Smooth muscle cell (in vitro differentiated cells): ENCODE data around the gene CNDP2. TPM values are rescaled to one million over a fixed set of nuclear protein-coding genes. Genes with fewer than 3 reads are reported as not detected.

Experiments used
- DNase-seq: peaks from one replicate; lab custom pipeline; 2025; ENCODE audit not compliant: unreplicated experiment; lab: John Stamatoyannopoulos, UW
- H2AFZ ChIP-seq: fragments of 200-600 bp; sonication (generic); 2 replicates; pipeline ENCODE4 v1.6.0; 2016; ENCODE audit warnings: antibody characterized with exemption, low read depth, mild to moderate bottlenecking
- H3F3A ChIP-seq: fragments of 200-600 bp; sonication (generic); 2 replicates; pipeline ENCODE4 v1.6.0; 2017; ENCODE audit warnings: antibody characterized with exemption, low read depth
- H3K27ac ChIP-seq: fragments of 200-600 bp; sonication (generic); 2 replicates; pipeline ENCODE4 v1.5.1; 2016; ENCODE audit warnings: low read depth, mild to moderate bottlenecking
- H3K27me3 ChIP-seq: fragments of 200-600 bp; sonication (generic); 2 replicates; pipeline ENCODE4 v1.6.1; 2016; ENCODE audit warnings: low read depth, mild to moderate bottlenecking
- H3K36me3 ChIP-seq: fragments of 200-600 bp; sonication (generic); 2 replicates; pipeline ENCODE4 v1.5.1; 2016; ENCODE audit warnings: low read depth
- H3K4me1 ChIP-seq: fragments of 200-600 bp; sonication (generic); 2 replicates; pipeline ENCODE4 v1.5.1; 2016; ENCODE audit warnings: low read depth
- H3K4me2 ChIP-seq: fragments of 200-600 bp; sonication (generic); 2 replicates; pipeline ENCODE4 v1.6.0; 2016; ENCODE audit warnings: mild to moderate bottlenecking
- H3K4me3 ChIP-seq: fragments of 200-600 bp; sonication (generic); 2 replicates; pipeline ENCODE4 v1.5.1; 2016; ENCODE audit warnings: mild to moderate bottlenecking
- H3K79me2 ChIP-seq: fragments of 200-600 bp; sonication (generic); 2 replicates; pipeline ENCODE4 v1.6.0; 2016; ENCODE audit warnings: low read depth, mild to moderate bottlenecking
- H3K9ac ChIP-seq: fragments of 200-600 bp; sonication (generic); 2 replicates; pipeline ENCODE4 v1.6.0; 2016; ENCODE audit warnings: low read depth
- H3K9me3 ChIP-seq: fragments of 200-600 bp; sonication (generic); replicated peaks from 2 replicates; pipeline ENCODE4 v1.5.1; 2016; ENCODE audit warnings: low read depth
- H4K20me1 ChIP-seq: fragments of 200-600 bp; sonication (generic); 2 replicates; pipeline ENCODE4 v1.6.0; 2016; ENCODE audit warnings: low read depth
- WGBS: methylation state at CpG from one replicate; pipeline ENCODE4 v1.1.7; 2016; ENCODE audit warnings: low lambda C conversion rate; 5-methylcytosine and 5-hydroxymethylcytosine counted together
- polyA plus RNA-seq: library from polyadenylated mRNA; unstranded; fragments of >200 nt; fragmentation: Nextera tagmentation; extraction: Ambion mirVana; gene quantifications from 2 replicates; pipeline ENCODE4 v1.2.1, GENCODE V29; 2016
- total RNA-seq: library from RNA; depleted of rRNA; stranded (reverse); fragments of >200 nt; gene quantifications from 2 replicates; pipeline ENCODE4 v1.2.3, GENCODE V29; 2014
- TF ChIP-seq, protein P1 (sequence below): fragments of 200-600 bp; sonication (generic); IDR thresholded peaks from 2 replicates; pipeline ENCODE4 v1.5.1; 2017; ENCODE audit warnings: borderline replicate concordance, mild to moderate bottlenecking, antibody characterized with exemption; ENCODE audit not compliant: insufficient read depth, poor library complexity, severe bottlenecking

The CNDP2 gene
- total and polyA plus RNA-seq, 2 experiments from 2014 or later: 48.0 to 64.1 TPM

DNA sequence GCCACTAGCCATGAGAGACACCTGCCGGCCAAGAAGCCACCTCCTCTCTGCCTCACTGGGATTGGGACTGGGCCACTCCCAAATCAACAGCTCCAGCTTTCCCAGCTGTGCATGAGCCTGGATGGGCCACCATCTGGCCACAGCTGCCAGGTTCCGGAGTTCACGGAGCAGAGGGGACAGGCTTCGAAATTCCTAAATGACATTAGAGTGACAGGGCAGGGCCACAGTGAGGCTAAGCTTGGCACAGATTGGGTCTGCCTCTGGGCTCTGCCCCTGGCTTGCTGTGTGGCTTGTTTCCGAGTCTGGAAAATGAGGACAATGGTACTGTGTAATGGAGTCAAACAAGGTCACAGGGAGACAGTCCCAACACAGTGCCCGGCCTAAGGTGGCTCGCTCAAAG is 45.5 kb upstream of the CNDP2 start:
- H4K20me1 ChIP-seq: no peaks in the 10 kb centered on the region
- H3K9ac ChIP-seq: no peak overlapping the region
- no peak overlapping the region for H3K27ac ChIP-seq
- no peak for DNase-seq
- H3K9me3 ChIP-seq: no peaks in the 10 kb centered on the region
- H3K36me3 ChIP-seq: no peaks in the 10 kb centered on the region
- TF ChIP-seq, protein P1, sequence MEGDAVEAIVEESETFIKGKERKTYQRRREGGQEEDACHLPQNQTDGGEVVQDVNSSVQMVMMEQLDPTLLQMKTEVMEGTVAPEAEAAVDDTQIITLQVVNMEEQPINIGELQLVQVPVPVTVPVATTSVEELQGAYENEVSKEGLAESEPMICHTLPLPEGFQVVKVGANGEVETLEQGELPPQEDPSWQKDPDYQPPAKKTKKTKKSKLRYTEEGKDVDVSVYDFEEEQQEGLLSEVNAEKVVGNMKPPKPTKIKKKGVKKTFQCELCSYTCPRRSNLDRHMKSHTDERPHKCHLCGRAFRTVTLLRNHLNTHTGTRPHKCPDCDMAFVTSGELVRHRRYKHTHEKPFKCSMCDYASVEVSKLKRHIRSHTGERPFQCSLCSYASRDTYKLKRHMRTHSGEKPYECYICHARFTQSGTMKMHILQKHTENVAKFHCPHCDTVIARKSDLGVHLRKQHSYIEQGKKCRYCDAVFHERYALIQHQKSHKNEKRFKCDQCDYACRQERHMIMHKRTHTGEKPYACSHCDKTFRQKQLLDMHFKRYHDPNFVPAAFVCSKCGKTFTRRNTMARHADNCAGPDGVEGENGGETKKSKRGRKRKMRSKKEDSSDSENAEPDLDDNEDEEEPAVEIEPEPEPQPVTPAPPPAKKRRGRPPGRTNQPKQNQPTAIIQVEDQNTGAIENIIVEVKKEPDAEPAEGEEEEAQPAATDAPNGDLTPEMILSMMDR: no peak
- WGBS: 92% methylated on average over 7 of the region's 7 CpGs
- no peak overlapping the region for H3K4me2 ChIP-seq
- H3K4me1 ChIP-seq: peaks cover 21% of the 10 kb centered on the region
- no peaks in the 10 kb centered on the region for H3F3A ChIP-seq
- H3K4me3 ChIP-seq: no peak overlapping the region
- H2AFZ ChIP-seq: no peak overlapping the region
- H3K79me2 ChIP-seq: no peaks in the 10 kb centered on the region
- peaks cover 14% of the 10 kb centered on the region for H3K27me3 ChIP-seq

DNA sequence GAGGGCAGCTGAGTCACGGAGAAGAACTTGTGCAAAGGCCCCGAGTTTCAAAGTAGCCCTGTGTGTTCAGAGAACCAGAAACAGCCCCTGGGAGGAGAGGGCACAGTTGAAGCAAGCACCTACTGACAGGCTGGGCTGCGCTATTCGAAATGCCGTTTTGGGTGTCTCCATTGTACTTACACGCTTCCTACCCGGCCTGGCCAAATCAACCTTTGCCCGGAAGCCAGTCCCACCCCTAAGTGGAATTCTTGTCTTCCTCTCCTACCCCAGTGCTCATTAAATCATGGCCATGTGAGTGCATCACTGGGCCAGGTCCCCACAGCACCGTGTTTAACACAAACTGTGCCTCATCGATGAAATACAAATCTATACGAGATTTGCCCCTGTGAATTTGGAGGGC is 45.0 kb upstream of the CNDP2 start:
- Histone ChIP-seq H4K20me1 (no peaks in the 10 kb centered on the region), H3K4me3 (no peak overlapping the region), H3K36me3 (no peaks in the 10 kb centered on the region), H3K9me3 (no peaks in the 10 kb centered on the region), H3K27ac (no peak overlapping the region), H3K4me1 (peaks cover 21% of the 10 kb centered on the region), H3K79me2 (no peaks in the 10 kb centered on the region), H3K4me2 (no peak overlapping the region), H3K27me3 (peaks cover 19% of the 10 kb centered on the region), H3F3A (no peaks in the 10 kb centered on the region), H3K9ac (no peak overlapping the region), H2AFZ (no peak overlapping the region)
- DNase-seq: no peak
- TF ChIP-seq, protein P1: no peak
- WGBS: 92% methylated on average over 11 of the region's 11 CpGs

DNA sequence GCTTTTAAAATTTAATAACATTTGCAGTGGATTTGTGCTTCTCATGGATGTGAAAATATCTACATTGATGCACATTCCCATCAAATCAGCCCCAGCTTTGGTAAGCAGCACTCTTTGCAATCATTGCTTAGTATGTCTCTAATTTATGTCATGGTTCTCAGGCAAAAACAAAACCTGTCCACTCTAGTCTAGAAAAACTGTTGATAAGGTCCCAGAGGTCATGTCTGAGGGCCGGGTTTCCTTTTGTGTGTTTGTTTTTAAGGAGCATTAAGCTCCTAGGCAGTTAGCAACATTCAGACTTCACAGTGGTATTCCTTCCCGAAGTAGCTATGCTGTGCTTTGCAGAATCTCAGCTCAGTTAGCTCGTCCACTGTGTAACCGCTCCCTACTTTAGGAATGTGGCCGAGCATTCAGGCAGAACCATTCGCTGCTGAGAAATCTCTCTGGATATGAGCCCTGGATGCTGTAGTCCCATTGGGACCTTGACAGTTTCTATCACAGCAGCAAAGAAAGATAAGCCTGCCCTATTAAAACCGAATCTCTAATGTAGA is 43.1 kb upstream of the CNDP2 start:
- 54% methylated on average over 7 of the region's 7 CpGs for WGBS
- Histone ChIP-seq H3K9me3 (no peaks in the 10 kb centered on the region), H3K9ac (no peak overlapping the region), H3K4me1 (peaks cover 29% of the 10 kb centered on the region), H3K36me3 (no peaks in the 10 kb centered on the region), H3K27me3 (peaks cover 36% of the 10 kb centered on the region), H3K4me3 (no peak overlapping the region), H4K20me1 (no peaks in the 10 kb centered on the region), H3K79me2 (no peaks in the 10 kb centered on the region), H3K27ac (no peak overlapping the region), H2AFZ (no peak overlapping the region), H3F3A (no peaks in the 10 kb centered on the region), H3K4me2 (no peak overlapping the region)
- no peak for DNase-seq
- TF ChIP-seq, protein P1: no peak

DNA sequence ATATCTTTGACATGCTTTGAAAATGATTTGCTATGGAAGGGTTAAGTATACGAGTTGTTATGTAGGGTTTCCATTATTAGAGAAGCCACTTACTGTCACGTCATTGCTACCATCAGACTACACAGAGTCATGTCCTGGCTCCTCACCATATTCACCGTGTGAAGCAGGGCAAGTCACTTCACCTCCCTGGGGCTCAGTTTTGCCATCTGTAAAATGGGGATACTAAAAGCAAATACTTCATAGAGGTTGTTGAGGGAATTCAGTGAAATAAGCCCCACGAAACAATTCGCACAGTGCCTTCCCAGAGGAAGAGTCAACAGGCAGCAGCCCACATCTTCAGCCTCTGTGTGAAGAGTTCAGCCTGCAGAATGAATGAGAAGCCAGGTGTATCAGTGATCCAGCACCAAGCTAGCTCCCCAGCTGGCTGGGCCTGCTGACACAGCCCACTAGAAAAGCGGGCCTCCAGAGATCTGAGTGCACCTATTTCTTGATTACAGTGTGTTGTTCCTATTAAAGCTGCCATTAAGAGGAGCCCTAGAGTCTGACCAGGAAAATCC is 42.4 kb upstream of the CNDP2 start:
- 80% methylated on average over 6 of the region's 6 CpGs for WGBS
- no peaks in the 10 kb centered on the region for H4K20me1 ChIP-seq
- no peak overlapping the region for H3K27ac ChIP-seq
- no peak overlapping the region for H3K4me3 ChIP-seq
- peaks cover 30% of the 10 kb centered on the region for H3K4me1 ChIP-seq
- TF ChIP-seq, protein P1: no peak
- H3K79me2 ChIP-seq: no peaks in the 10 kb centered on the region
- H3K4me2 ChIP-seq: no peak overlapping the region
- H3K9ac ChIP-seq: no peak overlapping the region
- DNase-seq: no peak
- H3K9me3 ChIP-seq: no peaks in the 10 kb centered on the region
- H3K36me3 ChIP-seq: no peaks in the 10 kb centered on the region
- no peaks in the 10 kb centered on the region for H3F3A ChIP-seq
- no peak overlapping the region for H2AFZ ChIP-seq
- peaks cover 42% of the 10 kb centered on the region for H3K27me3 ChIP-seq
